ENCODE measurements around the gene PARP4. TPM values are rescaled to one million over a fixed set of nuclear protein-coding genes. Genes with fewer than 3 reads are reported as not detected.

PARP4 gene
- total RNA-seq, 6 experiments from 2014 or later: 23.0 to 41.2 (median 36.5) TPM

DNA sequence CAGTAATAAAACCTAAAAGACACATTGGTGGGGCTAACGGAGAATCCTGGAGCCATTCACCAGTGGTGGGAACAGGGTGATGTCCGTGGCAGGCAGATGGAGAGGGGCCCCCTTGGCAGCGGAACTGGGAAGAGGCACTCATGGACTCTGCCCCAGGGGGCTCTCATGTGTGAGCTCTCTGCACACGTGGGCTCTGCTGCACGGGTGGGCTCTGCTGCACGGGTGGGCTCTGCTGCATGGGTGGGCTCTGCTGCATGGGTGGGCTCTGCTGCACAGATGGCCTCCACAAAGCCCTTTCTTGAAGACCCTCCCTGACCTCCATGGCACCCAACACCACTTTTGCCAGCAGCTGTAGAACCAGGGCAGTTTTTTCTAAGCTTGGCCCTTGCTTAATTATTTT lies 52.3 kb downstream of the PARP4 start:
- TF ChIP-seq, protein P1, sequence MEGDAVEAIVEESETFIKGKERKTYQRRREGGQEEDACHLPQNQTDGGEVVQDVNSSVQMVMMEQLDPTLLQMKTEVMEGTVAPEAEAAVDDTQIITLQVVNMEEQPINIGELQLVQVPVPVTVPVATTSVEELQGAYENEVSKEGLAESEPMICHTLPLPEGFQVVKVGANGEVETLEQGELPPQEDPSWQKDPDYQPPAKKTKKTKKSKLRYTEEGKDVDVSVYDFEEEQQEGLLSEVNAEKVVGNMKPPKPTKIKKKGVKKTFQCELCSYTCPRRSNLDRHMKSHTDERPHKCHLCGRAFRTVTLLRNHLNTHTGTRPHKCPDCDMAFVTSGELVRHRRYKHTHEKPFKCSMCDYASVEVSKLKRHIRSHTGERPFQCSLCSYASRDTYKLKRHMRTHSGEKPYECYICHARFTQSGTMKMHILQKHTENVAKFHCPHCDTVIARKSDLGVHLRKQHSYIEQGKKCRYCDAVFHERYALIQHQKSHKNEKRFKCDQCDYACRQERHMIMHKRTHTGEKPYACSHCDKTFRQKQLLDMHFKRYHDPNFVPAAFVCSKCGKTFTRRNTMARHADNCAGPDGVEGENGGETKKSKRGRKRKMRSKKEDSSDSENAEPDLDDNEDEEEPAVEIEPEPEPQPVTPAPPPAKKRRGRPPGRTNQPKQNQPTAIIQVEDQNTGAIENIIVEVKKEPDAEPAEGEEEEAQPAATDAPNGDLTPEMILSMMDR (IDR thresholded peaks at IDR 0.05): no peak
- no peak for TF ChIP-seq POLR2A (IDR thresholded peaks at IDR 0.05)
- peak in 1 of 4 donors; percentile 27 for ATAC-seq
- WGBS (ENCODE audit: insufficient coverage, low coverage, low lambda C conversion rate, missing lambda C conversion rate): 53% methylated on average over 3 of the region's 6 CpGs
- H3K4me3 ChIP-seq: no peak overlapping the region
- no peaks in the 10 kb centered on the region for H3K9me3 ChIP-seq
- no peaks in the 10 kb centered on the region for H3K4me1 ChIP-seq
- H3K27ac ChIP-seq: no peak overlapping the region
- no peak for DNase-seq
- intact Hi-C loops (cut with DNase I): no loop called here
- peaks cover 0 to 43% (median 16%) of the 10 kb centered on the region in 4 donors for H3K36me3 ChIP-seq
- H3K27me3 ChIP-seq: no peaks in the 10 kb centered on the region

DNA sequence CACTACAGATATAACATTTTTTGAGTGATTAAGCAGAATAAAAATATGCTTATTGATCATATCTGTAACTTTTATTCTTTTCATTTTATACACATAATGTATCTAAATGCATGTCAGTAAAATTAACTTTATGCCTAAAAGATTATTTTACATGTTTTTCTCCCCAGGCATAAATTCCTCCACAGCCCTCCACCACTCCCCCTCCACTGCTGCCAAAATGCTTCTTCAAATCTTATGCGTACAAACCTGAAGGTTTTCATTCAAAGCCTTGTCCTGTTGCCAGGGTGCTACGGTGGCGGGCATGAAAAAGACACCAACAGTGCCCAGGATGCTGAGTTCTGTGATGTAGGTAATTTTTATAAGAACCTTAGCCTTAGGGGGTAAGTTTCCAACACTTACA lies 52.9 kb downstream of the PARP4 start:
- Histone ChIP-seq H3K9me3 (no peaks in the 10 kb centered on the region), H3K4me1 (no peaks in the 10 kb centered on the region), H3K27me3 (no peaks in the 10 kb centered on the region), H3K36me3 (peaks cover 0 to 48% (median 19%) of the 10 kb centered on the region in 4 donors), H3K27ac (no peak overlapping the region), H3K4me3 (no peak overlapping the region)
- WGBS (ENCODE audit: insufficient coverage, low coverage, low lambda C conversion rate, missing lambda C conversion rate): 77% methylated on average over 3 of the region's 3 CpGs
- ATAC-seq: no peak
- intact Hi-C loops (cut with DNase I): no loop called here
- no peak for DNase-seq
- no peak for TF ChIP-seq POLR2A (IDR thresholded peaks at IDR 0.05)
- TF ChIP-seq, protein P1 (IDR thresholded peaks at IDR 0.05): no peak

DNA sequence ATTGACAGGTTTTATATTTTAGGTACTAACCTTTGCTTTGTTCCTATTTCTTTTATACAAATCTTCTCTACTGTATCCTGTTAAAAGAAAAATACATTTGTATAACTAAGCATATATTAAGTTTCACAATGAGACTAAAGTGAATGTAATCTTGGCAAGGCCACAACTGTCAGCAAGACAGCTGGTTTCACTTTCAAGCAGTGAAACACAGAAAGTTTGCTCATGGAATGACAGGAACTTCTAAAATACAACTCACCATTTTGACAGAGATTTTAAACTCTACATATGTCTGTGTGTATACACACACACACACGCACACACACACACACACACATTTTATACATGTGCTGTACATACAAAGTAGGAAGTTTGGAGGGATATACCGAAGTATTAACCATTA lies 53.3 kb downstream of the PARP4 start:
- DNase-seq: no peak
- no peaks in the 10 kb centered on the region for H3K9me3 ChIP-seq
- no peaks in the 10 kb centered on the region for H3K4me1 ChIP-seq
- no peak overlapping the region for H3K4me3 ChIP-seq
- H3K27me3 ChIP-seq: no peaks in the 10 kb centered on the region
- TF ChIP-seq, protein P1 (IDR thresholded peaks at IDR 0.05): no peak
- TF ChIP-seq POLR2A (IDR thresholded peaks at IDR 0.05): no peak
- H3K36me3 ChIP-seq: peaks cover 3 to 53% (median 21%) of the 10 kb centered on the region in 4 donors
- 42% methylated on average over 2 of the region's 2 CpGs for WGBS (ENCODE audit: insufficient coverage, low coverage, low lambda C conversion rate, missing lambda C conversion rate)
- H3K27ac ChIP-seq: no peak overlapping the region
- intact Hi-C loops (cut with DNase I): no loop called here
- peak; percentile 38 to 72 (median 59) for ATAC-seq

- no peak for TF ChIP-seq POLR2A (IDR thresholded peaks at IDR 0.05)
- TF ChIP-seq, protein P1 (IDR thresholded peaks at IDR 0.05): no peak
- Histone ChIP-seq H3K36me3 (peaks cover 5 to 58% (median 25%) of the 10 kb centered on the region in 4 donors), H3K9me3 (no peaks in the 10 kb centered on the region), H3K27ac (no peak overlapping the region), H3K4me1 (no peaks in the 10 kb centered on the region), H3K27me3 (no peaks in the 10 kb centered on the region), H3K4me3 (no peak overlapping the region)
- no peak for ATAC-seq
- 60% methylated on average over 4 of the region's 4 CpGs for WGBS (ENCODE audit: insufficient coverage, low coverage, low lambda C conversion rate, missing lambda C conversion rate)
- DNase-seq: no peak
- intact Hi-C loops (cut with DNase I): no loop called here
Observed at GRCh38 chr13:24458736-24459135, 53.8 kb downstream of the PARP4 start.

DNA sequence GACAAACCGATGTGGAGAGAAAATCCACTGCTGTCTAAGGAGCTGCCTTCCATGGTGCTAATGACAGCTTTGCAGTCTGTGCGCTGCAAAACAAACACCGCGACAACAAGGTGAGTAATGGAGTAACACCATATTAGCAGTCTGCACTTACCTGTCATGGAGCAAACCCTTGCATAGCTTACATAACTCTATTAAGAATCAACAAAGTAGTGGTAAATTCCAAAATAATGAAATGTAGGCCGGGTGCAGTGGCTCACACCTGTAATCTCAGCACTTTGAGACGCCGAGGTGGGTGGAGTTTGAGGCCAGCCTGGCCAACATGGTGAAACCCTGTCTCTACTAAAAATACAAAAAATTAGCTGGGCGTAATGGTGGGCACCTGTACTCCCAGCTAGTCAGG lies 56.2 kb downstream of the PARP4 start:
- no peaks in the 10 kb centered on the region for H3K4me1 ChIP-seq
- H3K27ac ChIP-seq: no peak overlapping the region
- no peaks in the 10 kb centered on the region for H3K27me3 ChIP-seq
- DNase-seq: no peak
- no peak overlapping the region for H3K4me3 ChIP-seq
- no peaks in the 10 kb centered on the region for H3K9me3 ChIP-seq
- peaks cover 5 to 71% (median 38%) of the 10 kb centered on the region in 4 donors for H3K36me3 ChIP-seq
- intact Hi-C loops (cut with DNase I): no loop called here
- WGBS (ENCODE audit: insufficient coverage, low coverage, low lambda C conversion rate, missing lambda C conversion rate): 91% methylated on average over 8 of the region's 8 CpGs
- TF ChIP-seq, protein P1 (IDR thresholded peaks at IDR 0.05): no peak
- no peak for TF ChIP-seq POLR2A (IDR thresholded peaks at IDR 0.05)
- ATAC-seq: no peak

All from right lobe of liver (tissue), 6 donors.